Measurements from ENCODE around the gene MORC2. TPM values are rescaled to one million over a fixed set of nuclear protein-coding genes. Genes with fewer than 3 reads are reported as not detected.

Gene MORC2
- total and polyA plus RNA-seq, 9 of the 15 experiments (the other 6 are each of a cell fraction or from before 2014, with no cell fraction given) = 3.3 to 34.7 (median 16.7) TPM

- no peak for TF ChIP-seq RBM34 (IDR thresholded peaks at IDR 0.05; ENCODE audit: borderline replicate concordance, insufficient read depth, low read length)
- no peak for TF ChIP-seq NKRF (IDR thresholded peaks at IDR 0.05; ENCODE audit: borderline replicate concordance)
- TF ChIP-seq, protein P1, sequence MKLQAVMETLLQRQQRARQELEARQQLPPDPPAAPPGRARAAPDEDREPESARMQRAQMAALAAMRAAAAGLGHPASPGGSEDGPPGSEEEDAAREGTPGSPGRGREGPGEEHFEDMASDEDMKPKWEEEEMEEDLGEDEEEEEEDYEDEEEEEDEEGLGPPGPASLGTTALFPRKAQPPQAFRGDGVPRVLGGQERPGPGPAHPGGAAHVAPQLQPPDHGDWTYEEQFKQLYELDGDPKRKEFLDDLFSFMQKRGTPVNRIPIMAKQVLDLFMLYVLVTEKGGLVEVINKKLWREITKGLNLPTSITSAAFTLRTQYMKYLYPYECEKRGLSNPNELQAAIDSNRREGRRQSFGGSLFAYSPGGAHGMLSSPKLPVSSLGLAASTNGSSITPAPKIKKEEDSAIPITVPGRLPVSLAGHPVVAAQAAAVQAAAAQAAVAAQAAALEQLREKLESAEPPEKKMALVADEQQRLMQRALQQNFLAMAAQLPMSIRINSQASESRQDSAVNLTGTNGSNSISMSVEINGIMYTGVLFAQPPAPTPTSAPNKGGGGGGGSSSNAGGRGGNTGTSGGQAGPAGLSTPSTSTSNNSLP (IDR thresholded peaks at IDR 0.05; ENCODE audit: borderline replicate concordance, low read depth, low read length) = no peak
- no peak for TF ChIP-seq MTA2 (IDR thresholded peaks at IDR 0.05; ENCODE audit: low read depth)
- TF ChIP-seq GABPA (tag; conservative IDR thresholded peaks at IDR 0.05; ENCODE audit: low read depth) = no peak
- TF ChIP-seq SMARCB1 (IDR thresholded peaks at IDR 0.05; ENCODE audit: insufficient read length, low read depth) = no peak
- no peak for TF ChIP-seq MIER1 (IDR thresholded peaks at IDR 0.05; ENCODE audit: low read depth)
- TF ChIP-seq ZKSCAN3 (CRISPR knock-in tag; IDR thresholded peaks at IDR 0.05) = no peak
- TF ChIP-seq MBD1 (CRISPR knock-in tag; IDR thresholded peaks at IDR 0.05) = no peak
- no peak for TF ChIP-seq YY1 (IDR thresholded peaks at IDR 0.05; ENCODE audit: borderline replicate concordance in 1 of 3, control insufficient read depth in 1 of 3, extremely low read depth in 1 of 3, insufficient read depth in 3 of 3, insufficient read length in 1 of 3, insufficient replicate concordance in 2 of 3, low read depth in 1 of 3, low read length in 2 of 3)
- TF ChIP-seq HMGXB4 (CRISPR knock-in tag; IDR thresholded peaks at IDR 0.05) = no peak
- TF ChIP-seq XRCC5 (IDR thresholded peaks at IDR 0.05; ENCODE audit: low read depth, low read length) = no peak
- POLR2A ChIA-PET = interaction anchor here (1.5 kb wide), 1 partner anchor 14 kb away, joined by 3 read pairs; no protein-coding TSS in a partner anchor
- H3K36me3 ChIP-seq (ENCODE audit: control insufficient read depth, insufficient read depth, low read length) = no peaks in the 10 kb centered on the region
- CTCF ChIA-PET (ENCODE audit: low intra/inter-chr PET ratio) = no interaction called here
- no peak for FAIRE-seq
- no peak for ATAC-seq
- H3K4me3 ChIP-seq = no peak overlapping the region
- no peak overlapping the region for H3K9ac ChIP-seq (ENCODE audit: insufficient read depth in 1 of 2, low read depth in 2 of 2, low read length in 2 of 2)
- H3K9me1 ChIP-seq (ENCODE audit: control insufficient read depth, insufficient read depth, low read length) = no peaks in the 10 kb centered on the region
- no peak overlapping the region for H3K4me2 ChIP-seq (ENCODE audit: insufficient read depth, low read length)
- no peak overlapping the region for H3K27ac ChIP-seq (ENCODE audit: extremely low read depth, low read depth, low read length)
- no peaks in the 10 kb centered on the region for H4K20me1 ChIP-seq (replicated peaks; ENCODE audit: control insufficient read depth, insufficient read depth, low read length)
- no peaks in the 10 kb centered on the region; a peak in 1 of 5 replicates for H3K4me1 ChIP-seq (replicated peaks in 1 of 2; ENCODE audit: control insufficient read depth in 2 of 2, insufficient read depth in 2 of 2, low read length in 2 of 2)
- H2AFZ ChIP-seq (ENCODE audit: low read depth, low read length) = no peak overlapping the region
- no peak for DNase-seq (ENCODE audit: extremely low read depth in 1 of 4, low spot score in 3 of 4)
- H3K9me3 ChIP-seq (replicated peaks; ENCODE audit: control insufficient read depth, insufficient read depth, low read depth, low read length) = 0 out of 2 replicates have a peak, but pooled peaks cover 2% of the 10 kb centered on the region
- BruUV-seq (replicated peaks) = no TSS peak
- H3K27me3 ChIP-seq (ENCODE audit: control insufficient read depth in 2 of 2, insufficient read depth in 2 of 2, low read length in 2 of 2) = no peaks in the 10 kb centered on the region
- H3K79me2 ChIP-seq (ENCODE audit: control insufficient read depth, insufficient read depth, low read length) = no peaks in the 10 kb centered on the region
- intact Hi-C loops (cut with micrococcal nuclease) = no loop called here
- in situ Hi-C loops (cut with MboI) = no loop called here
These were observed 37.0 kb upstream of the MORC2 start for GRCh38 chr22:31005535-31005934.

Data from K562 (cell line).